ENCODE data around the gene LEMD3. TPM values are rescaled to one million over a fixed set of nuclear protein-coding genes. Genes with fewer than 3 reads are reported as not detected.

The LEMD3 gene
- total and polyA plus RNA-seq, 2 of the 8 experiments (the other 6 are each of a cell fraction or from before 2014, with no cell fraction given) = 5.8 to 33.2 TPM

- Histone ChIP-seq H2BK15ac (ENCODE audit: low read length) (no peak overlapping the region), H3K79me2 (ENCODE audit: control insufficient read depth in 1 of 2, insufficient read depth in 2 of 2, low read length in 2 of 2) (peaks cover 6 to 56% of the 10 kb centered on the region in 2 experiments), H2AFZ (ENCODE audit: low read length) (no peak overlapping the region), H3K4ac (replicated peaks; ENCODE audit: insufficient read length, low read depth, low read length) (no peak overlapping the region), H3K27ac (ENCODE audit: low read depth, low read length) (peak overlapping the region; percentile 91; the same call in 1 of the 2 replicates), H2BK12ac (ENCODE audit: low read depth, low read length) (no peak overlapping the region), H3K36me3 (ENCODE audit: control insufficient read depth in 2 of 4, insufficient read depth in 4 of 4, low read length in 3 of 4) (peaks cover 0 to 10% (median 0%) of the 10 kb centered on the region in 4 experiments; a peak in 1 of 8 replicates), H3K23me2 (ENCODE audit: low read depth, low read length) (peaks cover 6% of the 10 kb centered on the region), H2BK5ac (ENCODE audit: low read depth, low read length) (no peak overlapping the region), H3K4me3 (ENCODE audit: extremely low read depth in 1 of 4, insufficient read depth in 2 of 4, low read depth in 3 of 4, low read length in 4 of 4) (peak overlapping the region; percentile 79 to 99 (median 92)), H4K20me1 (replicated peaks in 1 of 2; ENCODE audit: control insufficient read depth in 1 of 2, insufficient read depth in 2 of 2, low read length in 2 of 2) (peaks cover 13 to 15% of the 10 kb centered on the region in 2 experiments), H3K14ac (ENCODE audit: insufficient read length) (no peak overlapping the region), H3K79me1 (ENCODE audit: low read depth, low read length) (no peaks in the 10 kb centered on the region), H3K27me3 (replicated peaks in 1 of 4; ENCODE audit: control insufficient read depth in 3 of 4, extremely low read depth in 1 of 4, insufficient read depth in 3 of 4, low read length in 3 of 4) (peaks cover 0 to 6% (median 0%) of the 10 kb centered on the region in 4 experiments; a peak in 3 of 7 replicates), H3K9me3 (ENCODE audit: insufficient read depth in 2 of 2, low read depth in 1 of 2, low read length in 1 of 2) (no peaks in the 10 kb centered on the region), H2AK5ac (ENCODE audit: low read depth, low read length) (no peak overlapping the region), H4K5ac (ENCODE audit: insufficient read length, low read depth, low read length) (no peak overlapping the region), H3K56ac (replicated peaks; ENCODE audit: insufficient read length, low read depth, low read length) (no peak overlapping the region), H3K9ac (replicated peaks in 1 of 4; ENCODE audit: extremely low read depth in 1 of 4, low read depth in 3 of 4, low read length in 3 of 4) (peak overlapping the region; percentile 69 to 93 (median 83); a peak in 6 of 7 replicates), H3K23ac (ENCODE audit: insufficient read length) (no peak overlapping the region), H3K4me1 (replicated peaks in 1 of 4; ENCODE audit: control insufficient read depth in 3 of 4, insufficient read depth in 4 of 4, low read length in 3 of 4) (peaks cover 0 to 2% (median 0%) of the 10 kb centered on the region in 4 experiments; a peak in 1 of 7 replicates), H4K8ac (ENCODE audit: extremely low read depth, insufficient read depth, low read length) (peak overlapping the region; percentile 81), H3K4me2 (ENCODE audit: insufficient read depth in 1 of 2, low read depth in 2 of 2, low read length in 2 of 2) (peak overlapping the region; percentile 56 to 86), H2BK20ac (ENCODE audit: low read length) (no peak overlapping the region), H3K18ac (ENCODE audit: extremely low read depth, low read length) (no peak overlapping the region), H4K91ac (replicated peaks; ENCODE audit: insufficient read length, low read length) (no peak overlapping the region), H2BK120ac (replicated peaks; ENCODE audit: low read depth, low read length) (no peak overlapping the region)
- WGBS, 2 experiments (ENCODE audit: extremely low coverage in 1 of 2, insufficient coverage in 1 of 2, insufficient read length in 1 of 2, insufficient replicate concordance in 2 of 2, low coverage in 1 of 2, low lambda C conversion rate in 2 of 2, missing lambda C conversion rate in 1 of 2) = 3% methylated on average over 36 of the region's 47 CpGs; no CpG with 5 or more reads in 1 of the 2 experiments
- peak; percentile 47; the same call in 1 of the 2 replicates for TF ChIP-seq POLR2AphosphoS5 (IDR thresholded peaks at IDR 0.05; ENCODE audit: low read depth, low read length)
- TF ChIP-seq YY1 (IDR thresholded peaks at IDR 0.05; ENCODE audit: low read depth, low read length) = 0 out of 2 replicates have a peak, but pooled peaks have one; percentile 26
- TF ChIP-seq NANOG (IDR thresholded peaks at IDR 0.05; ENCODE audit: insufficient read depth, low read depth, low read length, poor library complexity, severe bottlenecking) = peak; percentile 20
- TF ChIP-seq SAP30 (IDR thresholded peaks at IDR 0.05; ENCODE audit: insufficient read depth, insufficient replicate concordance, low read length) = peak; percentile 68
- peak; percentile 14; the same call in 1 of the 2 replicates for TF ChIP-seq TAF1 (IDR thresholded peaks at IDR 0.05; ENCODE audit: low read depth, low read length)
- TF ChIP-seq MAFK (IDR thresholded peaks at IDR 0.05; ENCODE audit: low read depth, low read length) = no peak
- TF ChIP-seq POLR2A (IDR thresholded peaks at IDR 0.05; ENCODE audit: control extremely low read depth in 1 of 2, low read depth in 2 of 2, low read length in 2 of 2) = peak; percentile 23 to 68; a peak in 2 of 3 replicates
- TF ChIP-seq PHF8 (conservative IDR thresholded peaks at IDR 0.05; ENCODE audit: low read depth, low read length) = no peak
- peak; percentile 12 for TF ChIP-seq ASH2L (IDR thresholded peaks at IDR 0.05; ENCODE audit: low read length)
- TF ChIP-seq SIN3A (conservative IDR thresholded peaks at IDR 0.05 in 1 of 2, IDR thresholded peaks at IDR 0.05 in 1 of 2; ENCODE audit: low read depth in 1 of 2, low read length in 2 of 2) = peak; percentile 19 to 46; a peak in 1 of 4 replicates
- TF ChIP-seq RBBP5 (IDR thresholded peaks at IDR 0.05; ENCODE audit: borderline replicate concordance, low read depth, low read length) = no peak
- TF ChIP-seq CHD1 (IDR thresholded peaks at IDR 0.05; ENCODE audit: low read depth, low read length) = no peak
- DNase-seq (ENCODE audit: low read depth in 1 of 2, low spot score in 2 of 2) = peak; percentile 9 to 71
- ChIA-PET POLR2A (ENCODE audit: partially characterized antibody) (interaction anchor here (0.6 to 2.1 kb wide), 3 partner anchors 10 to 790 kb away, joined by 3 to 8 read pairs (median 3); no protein-coding TSS in a partner anchor), CTCF (ENCODE audit: partially characterized antibody) (interaction anchor here (0.8 to 2.3 kb wide), 3 partner anchors 13 to 48 kb away, joined by 3 to 8 read pairs (median 3); no protein-coding TSS in a partner anchor)
- no peak for FAIRE-seq
Measured at GRCh38 chr12:65170209-65170881, 962 bp downstream of the LEMD3 start.

Measured in H1 (cell line).